Thoracic aorta (tissue), 2 donors: ENCODE data around the gene PPIA. TPM values are rescaled to one million over a fixed set of nuclear protein-coding genes. Genes with fewer than 3 reads are reported as not detected.

ENCODE experiments used
- ATAC-seq: fragments of 150-250 bp; one replicate; pipeline ENCODE4 v1.8.0; 2017; ENCODE audit warnings: low read depth; ENCODE audit not compliant: insufficient number of reproducible peaks, low FRiP score
- DNase-seq: peaks from one replicate; pipeline ENCODE4 v3.0.0-alpha.2; 2020; ENCODE audit warnings: low spot score
- H3K27ac ChIP-seq, 2 donors: fragments of 200-600 bp; sonication (generic); 1 replicate in 1 of 2; 2 replicates in 1 of 2; pipeline ENCODE4 v1.5.1; 2016; ENCODE audit warnings: mild to moderate bottlenecking in 2 of 2, moderate library complexity in 2 of 2
- H3K27me3 ChIP-seq: fragments of 200-600 bp; sonication (generic); replicated peaks from 2 replicates; pipeline ENCODE4 v1.6.0; 2016; ENCODE audit warnings: mild to moderate bottlenecking; ENCODE audit not compliant: insufficient read depth
- H3K36me3 ChIP-seq: fragments of 200-600 bp; sonication (generic); one replicate; pipeline ENCODE4 v1.5.1; 2016
- H3K4me1 ChIP-seq, 2 donors: fragments of 200-600 bp; sonication (generic); 1 replicate in 1 of 2; 2 replicates in 1 of 2; pipeline versions ENCODE4 v1.5.1 to v1.6.0; 2016; ENCODE audit warnings: low read depth in 2 of 2, mild to moderate bottlenecking in 1 of 2; ENCODE audit not compliant: control insufficient read depth in 1 of 2
- H3K4me3 ChIP-seq: fragments of 200-600 bp; sonication (generic); 2 replicates; pipeline ENCODE4 v1.5.1; 2016; ENCODE audit warnings: mild to moderate bottlenecking
- H3K9me3 ChIP-seq: fragments of 200-600 bp; sonication (generic); 2 replicates; pipeline ENCODE4 v1.5.1; 2016
- CTCF ChIP-seq: fragments of 200-600 bp; sonication (generic); IDR thresholded peaks from one replicate; pipeline ENCODE4 v1.5.1; 2019; ENCODE audit warnings: antibody characterized with exemption
- total RNA-seq, 2 donors: library from RNA; depleted of rRNA; stranded (reverse); fragments of >200 nt; gene quantifications; one replicate each; pipeline versions ENCODE4 v1.1.0 to v1.2.3, GENCODE V29; 2016

The PPIA gene
- total RNA-seq, 2 donors from 2014 or later: 1,002 to 1,065 TPM

- H3K4me3 ChIP-seq: no peak overlapping the region
- ATAC-seq (no peak), DNase-seq (no peak)
- H3K9me3 ChIP-seq: no peaks in the 10 kb centered on the region
- H3K27ac ChIP-seq: no peak overlapping the region
- H3K4me1 ChIP-seq: peaks cover 6 to 9% of the 10 kb centered on the region in 2 donors
- no peaks in the 10 kb centered on the region for H3K36me3 ChIP-seq
- no peaks in the 10 kb centered on the region for H3K27me3 ChIP-seq
- peak; percentile 11 for TF ChIP-seq CTCF
These were observed 4.9 kb upstream of the PPIA start for GRCh38 chr7:44791278-44792219.

GRCh38 chr7:44793919-44794318 is 2.6 kb upstream of the PPIA start:
- H3K27me3 ChIP-seq: no peaks in the 10 kb centered on the region
- DNase-seq (no peak), ATAC-seq (no peak)
- no peaks in the 10 kb centered on the region for H3K36me3 ChIP-seq
- H3K4me1 ChIP-seq: peaks cover 14 to 22% of the 10 kb centered on the region in 2 donors
- H3K4me3 ChIP-seq: no peak overlapping the region
- H3K9me3 ChIP-seq: no peaks in the 10 kb centered on the region
- no peak for TF ChIP-seq CTCF
- no peak overlapping the region for H3K27ac ChIP-seq

GRCh38 chr7:44794331-44794730 is 2.1 kb upstream of the PPIA start:
- ATAC-seq: no peak
- H3K36me3 ChIP-seq: no peaks in the 10 kb centered on the region
- H3K27ac ChIP-seq: no peak overlapping the region
- H3K4me3 ChIP-seq: no peak overlapping the region
- no peaks in the 10 kb centered on the region for H3K9me3 ChIP-seq
- H3K27me3 ChIP-seq: no peaks in the 10 kb centered on the region
- H3K4me1 ChIP-seq: peaks cover 16 to 26% of the 10 kb centered on the region in 2 donors
- TF ChIP-seq CTCF: no peak
- no peak for DNase-seq

GRCh38 chr7:44796034-44796503 is 412 bp upstream of the PPIA start:
- TF ChIP-seq CTCF: no peak
- Histone ChIP-seq H3K4me1 (peaks cover 16 to 34% of the 10 kb centered on the region in 2 donors), H3K4me3 (peak overlapping the region; percentile 99), H3K36me3 (peaks cover 13% of the 10 kb centered on the region), H3K9me3 (no peaks in the 10 kb centered on the region), H3K27me3 (no peaks in the 10 kb centered on the region), H3K27ac (peak overlapping the region; percentile 99 to 100)
- ATAC-seq (no peak), DNase-seq (no peak)
